Naive thymus-derived CD8-positive, alpha-beta T cell (primary cell): ENCODE results near the gene KRTAP1-4. TPM values are rescaled to one million over a fixed set of nuclear protein-coding genes. Genes with fewer than 3 reads are reported as not detected.
"Not testable (repeated sequence)": the region's sequence is repeated elsewhere in the genome, so short reads cannot be mapped to it uniquely, and the experiment has no call there.

Experiments used
- ATAC-seq, 2 donors: fragments of 150-1000 bp; cut with Tn5 transposase in 1 of 2; sonication (Bioruptor Pico), chemical (Tn5 transposase) in 1 of 2; 1 replicate in 1 of 2; 2 replicates in 1 of 2; pipeline ENCODE4 v1.10.0; 2021; ENCODE audit warnings: mild to moderate bottlenecking in 2 of 2, moderate library complexity in 2 of 2
- POLR2A ChIA-PET: fragments of 350-600 bp; sonication (Branson Sonifier 250); formaldehyde crosslinking; loops from one replicate; lab custom pipeline; 2021; ENCODE audit warnings: antibody characterized with exemption; lab: Charles Lee
- DNase-seq, 10 donors: peaks; one replicate each; pipeline versions ENCODE4 v3.0.0 to v3.0.0-alpha.2; 2020 to 2022
- H3K27ac Mint-ChIP-seq, 10 donors: one replicate each; pipeline ENCODE4 v1.8.0; 2020 to 2022; ENCODE audit warnings: mild to moderate bottlenecking in 10 of 10, mixed read lengths in 10 of 10, moderate library complexity in 4 of 10, inconsistent platforms in 1 of 10
- H3K27me3 Mint-ChIP-seq, 5 donors: one replicate each; pipeline ENCODE4 v1.8.0; 2021 to 2022; ENCODE audit warnings: mixed read lengths in 5 of 5
- H3K36me3 Mint-ChIP-seq, 3 donors: one replicate each; pipeline ENCODE4 v1.8.0; 2020 to 2022; ENCODE audit warnings: mixed read lengths in 3 of 3, mild to moderate bottlenecking in 2 of 3, inconsistent platforms in 1 of 3
- H3K4me1 Mint-ChIP-seq, 4 donors: one replicate each; pipeline ENCODE4 v1.8.0; 2021 to 2022; ENCODE audit warnings: mixed read lengths in 4 of 4
- H3K4me3 Mint-ChIP-seq, 10 donors: one replicate each; pipeline ENCODE4 v1.8.0; 2020 to 2022; ENCODE audit warnings: mild to moderate bottlenecking in 10 of 10, mixed read lengths in 10 of 10, moderate library complexity in 6 of 10, inconsistent platforms in 1 of 10
- H3K9me3 Mint-ChIP-seq, 9 donors: one replicate each; pipeline ENCODE4 v1.8.0; 2020 to 2022; ENCODE audit warnings: mixed read lengths in 9 of 9, mild to moderate bottlenecking in 3 of 9, inconsistent platforms in 1 of 9, moderate library complexity in 1 of 9
- polyA plus RNA-seq, 3 donors: library from polyadenylated mRNA; unstranded; fragments of 300-500 nt; fragmentation: Illumina TruSeq; gene quantifications; one replicate each; pipeline ENCODE4 v1.2.3, GENCODE V29; 2021
- total RNA-seq, 8 experiments: library from RNA in 2 of 8; stranded (reverse) in 2 of 8; gene quantifications; one replicate each; pipeline ENCODE4 v1.2.3 and lab custom pipeline; 2021 to 2026

KRTAP1-4 gene
- total and polyA plus RNA-seq, 5 experiments from 2014 or later: not detected

GRCh38 chr17:41037853-41038350 is 7.9 kb upstream of the KRTAP1-4 start:
- Mint-ChIP-seq H3K36me3 (no peaks in the 10 kb centered on the region), H3K27me3 (peaks cover 0 to 10% (median 2%) of the 10 kb centered on the region in 5 donors), H3K4me1 (peaks cover 0 to 2% (median 0%) of the 10 kb centered on the region in 4 donors), H3K27ac (no peak overlapping the region), H3K4me3 (no peak overlapping the region), H3K9me3 (peaks cover 0 to 9% (median 4%) of the 10 kb centered on the region in 9 donors)
- DNase-seq (no peak), ATAC-seq (no peak)
- POLR2A ChIA-PET: no interaction called here

GRCh38 chr17:41034346-41034935 is 4.4 kb upstream of the KRTAP1-4 start, which contains the start of gene KRTAP1-3:
TSS of gene KRTAP1-3 (minus strand) at chr17:41034874. CDS start at chr17:41034821, 53 bp downstream.
- ATAC-seq, H3K4me1 Mint-ChIP-seq, DNase-seq, POLR2A ChIA-PET, H3K36me3 Mint-ChIP-seq, H3K4me3 Mint-ChIP-seq, H3K9me3 Mint-ChIP-seq: not testable (repeated sequence)
- H3K27me3 Mint-ChIP-seq: peaks cover 0 to 19% (median 3%) of the 10 kb centered on the region in 5 donors
- H3K27ac Mint-ChIP-seq: peak within 1 kb of the TSS in 1 of 10 donors; percentile 7

- H3K27me3 Mint-ChIP-seq: peaks cover 0 to 21% (median 13%) of the 10 kb centered on the region in 5 donors
- H3K27ac Mint-ChIP-seq: no peak within 1 kb of the TSS
- H3K9me3 Mint-ChIP-seq: peaks cover 0 to 5% (median 0%) of the 10 kb centered on the region in 9 donors
- DNase-seq (no peak), ATAC-seq (no peak)
- no peaks in the 10 kb centered on the region for H3K36me3 Mint-ChIP-seq
- H3K4me1 Mint-ChIP-seq: peaks cover 0 to 14% (median 5%) of the 10 kb centered on the region in 4 donors
- POLR2A ChIA-PET: no interaction called here
- no peak within 1 kb of the TSS for H3K4me3 Mint-ChIP-seq
Measured at GRCh38 chr17:41026715-41027471, 3.1 kb downstream of the KRTAP1-4 start, which contains the start of gene KRTAP1-5. TSS of gene KRTAP1-5 (minus strand) at chr17:41027208. CDS start at chr17:41027155, 53 bp downstream.

GRCh38 chr17:41024697-41025096 is 5.3 kb downstream of the KRTAP1-4 start:
- Mint-ChIP-seq H3K4me1 (peaks cover 0 to 14% (median 5%) of the 10 kb centered on the region in 4 donors), H3K4me3 (peak overlapping the region in 1 of 10 donors; percentile 3), H3K27me3 (peaks cover 0 to 14% (median 7%) of the 10 kb centered on the region in 5 donors), H3K27ac (no peak overlapping the region), H3K36me3 (peaks cover 0 to 5% (median 0%) of the 10 kb centered on the region in 3 donors), H3K9me3 (peaks cover 0 to 5% (median 0%) of the 10 kb centered on the region in 9 donors)
- ATAC-seq: no peak
- DNase-seq: no peak
- POLR2A ChIA-PET: no interaction called here

GRCh38 chr17:41020336-41020735 is 9.7 kb downstream of the KRTAP1-4 start:
- no peak overlapping the region for H3K27ac Mint-ChIP-seq
- peaks cover 0 to 5% (median 0%) of the 10 kb centered on the region in 3 donors for H3K36me3 Mint-ChIP-seq
- peaks cover 0 to 10% (median 3%) of the 10 kb centered on the region in 5 donors for H3K27me3 Mint-ChIP-seq
- peaks cover 0 to 5% (median 0%) of the 10 kb centered on the region in 9 donors for H3K9me3 Mint-ChIP-seq
- peaks cover 0 to 12% (median 5%) of the 10 kb centered on the region in 4 donors for H3K4me1 Mint-ChIP-seq
- DNase-seq: no peak
- POLR2A ChIA-PET: no interaction called here
- no peak overlapping the region for H3K4me3 Mint-ChIP-seq
- no peak for ATAC-seq

- Mint-ChIP-seq H3K27me3 (peaks cover 0 to 10% (median 2%) of the 10 kb centered on the region in 5 donors), H3K4me1 (peaks cover 0 to 3% (median 0%) of the 10 kb centered on the region in 4 donors), H3K36me3 (peaks cover 0 to 5% (median 0%) of the 10 kb centered on the region in 3 donors), H3K9me3 (peaks cover 0 to 5% (median 0%) of the 10 kb centered on the region in 9 donors), H3K27ac (no peak overlapping the region), H3K4me3 (no peak overlapping the region)
- ATAC-seq (no peak), DNase-seq (no peak)
- POLR2A ChIA-PET: no interaction called here
Measured at GRCh38 chr17:41019415-41019814, 10.6 kb downstream of the KRTAP1-4 start.

GRCh38 chr17:41018541-41018940 is 11.5 kb downstream of the KRTAP1-4 start:
- H3K27me3 Mint-ChIP-seq: peaks cover 0 to 10% (median 2%) of the 10 kb centered on the region in 5 donors
- no peak overlapping the region for H3K27ac Mint-ChIP-seq
- no peak for DNase-seq
- ATAC-seq: no peak
- POLR2A ChIA-PET: no interaction called here
- no peak overlapping the region for H3K4me3 Mint-ChIP-seq
- peaks cover 0 to 5% (median 0%) of the 10 kb centered on the region in 3 donors for H3K36me3 Mint-ChIP-seq
- H3K4me1 Mint-ChIP-seq: no peaks in the 10 kb centered on the region
- H3K9me3 Mint-ChIP-seq: peaks cover 0 to 5% (median 0%) of the 10 kb centered on the region in 9 donors

GRCh38 chr17:41016578-41017215 is 13.3 kb downstream of the KRTAP1-4 start:
- DNase-seq: no peak
- Mint-ChIP-seq H3K27me3 (peaks cover 0 to 10% (median 2%) of the 10 kb centered on the region in 5 donors), H3K27ac (no peak overlapping the region), H3K4me3 (no peak overlapping the region), H3K4me1 (no peaks in the 10 kb centered on the region), H3K9me3 (peaks cover 0 to 5% (median 0%) of the 10 kb centered on the region in 9 donors), H3K36me3 (peaks cover 0 to 5% (median 0%) of the 10 kb centered on the region in 3 donors)
- no peak for ATAC-seq
- POLR2A ChIA-PET: no interaction called here

GRCh38 chr17:41015454-41015853 is 14.5 kb downstream of the KRTAP1-4 start:
- no peak for ATAC-seq
- peaks cover 0 to 10% (median 2%) of the 10 kb centered on the region in 5 donors for H3K27me3 Mint-ChIP-seq
- H3K27ac Mint-ChIP-seq: no peak overlapping the region
- no peak overlapping the region for H3K4me3 Mint-ChIP-seq
- no peaks in the 10 kb centered on the region for H3K4me1 Mint-ChIP-seq
- POLR2A ChIA-PET: no interaction called here
- H3K9me3 Mint-ChIP-seq: no peaks in the 10 kb centered on the region
- DNase-seq: no peak
- H3K36me3 Mint-ChIP-seq: no peaks in the 10 kb centered on the region

- H3K4me1 Mint-ChIP-seq: no peaks in the 10 kb centered on the region
- ATAC-seq: no peak
- POLR2A ChIA-PET: no interaction called here
Measured at GRCh38 chr17:41013606-41014005, 16.4 kb downstream of the KRTAP1-4 start.

GRCh38 chr17:41013181-41013580 is 16.8 kb downstream of the KRTAP1-4 start:
- Mint-ChIP-seq H3K36me3 (no peaks in the 10 kb centered on the region), H3K27me3 (peaks cover 0 to 10% (median 2%) of the 10 kb centered on the region in 5 donors), H3K9me3 (no peaks in the 10 kb centered on the region), H3K27ac (no peak overlapping the region), H3K4me3 (no peak overlapping the region), H3K4me1 (no peaks in the 10 kb centered on the region)
- ATAC-seq (no peak), DNase-seq (no peak)
- POLR2A ChIA-PET: no interaction called here

More at GRCh38 chr17:41013606-41014005, 16.4 kb downstream of the KRTAP1-4 start:
- Mint-ChIP-seq H3K4me3 (no peak overlapping the region), H3K9me3 (no peaks in the 10 kb centered on the region), H3K27me3 (peaks cover 0 to 10% (median 2%) of the 10 kb centered on the region in 5 donors), H3K36me3 (no peaks in the 10 kb centered on the region), H3K27ac (no peak overlapping the region)
- no peak for DNase-seq

- no peaks in the 10 kb centered on the region for H3K9me3 Mint-ChIP-seq
- H3K4me3 Mint-ChIP-seq: no peak overlapping the region
- no peak for DNase-seq
- H3K27me3 Mint-ChIP-seq: peaks cover 0 to 10% (median 2%) of the 10 kb centered on the region in 5 donors
- no peak overlapping the region for H3K27ac Mint-ChIP-seq
- no peaks in the 10 kb centered on the region for H3K36me3 Mint-ChIP-seq
- ATAC-seq: no peak
- no peaks in the 10 kb centered on the region for H3K4me1 Mint-ChIP-seq
- POLR2A ChIA-PET: no interaction called here
Measured at GRCh38 chr17:41012326-41013120, 17.5 kb downstream of the KRTAP1-4 start.
